GM19395 (cell line): ENCODE results near the gene NET1.

ENCODE experiments used
- ATAC-seq: cut with Tn5 transposase; IDR thresholded peaks from one replicate; pipeline ENCODE4 v1.9.1; 2021; ENCODE audit warnings: mild to moderate bottlenecking, moderate library complexity; ENCODE audit not compliant: unreplicated experiment

Gene NET1

DNA sequence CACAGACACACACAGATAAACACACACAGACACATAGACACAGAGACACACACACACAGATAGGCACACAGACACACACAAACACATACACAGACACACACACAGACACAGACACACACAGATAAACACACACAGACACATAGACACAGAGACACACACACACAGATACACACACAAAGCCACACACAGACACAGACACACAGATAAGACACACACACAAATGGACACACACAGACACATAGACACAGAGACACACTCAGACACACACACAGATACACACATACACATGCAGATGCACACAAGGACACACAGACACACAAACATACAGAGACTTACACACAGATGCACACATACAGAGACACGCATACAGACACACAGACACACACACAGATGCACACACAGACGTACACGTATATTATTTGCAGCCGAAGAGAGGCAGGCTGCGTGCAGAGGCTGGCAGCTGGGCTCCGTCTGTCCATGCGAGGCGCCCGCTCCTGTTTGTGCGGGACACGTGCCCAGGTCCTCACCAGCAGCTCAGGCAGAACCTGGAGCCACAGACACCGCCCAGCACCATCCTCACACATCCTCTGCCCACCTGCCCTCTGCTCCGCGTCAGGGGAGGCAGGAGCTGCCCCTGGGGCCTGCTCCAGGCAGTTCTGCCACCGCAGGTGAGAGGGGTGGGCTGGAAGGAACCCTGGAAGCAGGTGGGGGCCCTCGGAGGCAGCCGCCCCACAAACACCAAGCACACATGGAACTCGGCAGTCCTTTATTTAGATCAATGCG, 85.8 kb downstream of the NET1 start:
- no peak for ATAC-seq

DNA sequence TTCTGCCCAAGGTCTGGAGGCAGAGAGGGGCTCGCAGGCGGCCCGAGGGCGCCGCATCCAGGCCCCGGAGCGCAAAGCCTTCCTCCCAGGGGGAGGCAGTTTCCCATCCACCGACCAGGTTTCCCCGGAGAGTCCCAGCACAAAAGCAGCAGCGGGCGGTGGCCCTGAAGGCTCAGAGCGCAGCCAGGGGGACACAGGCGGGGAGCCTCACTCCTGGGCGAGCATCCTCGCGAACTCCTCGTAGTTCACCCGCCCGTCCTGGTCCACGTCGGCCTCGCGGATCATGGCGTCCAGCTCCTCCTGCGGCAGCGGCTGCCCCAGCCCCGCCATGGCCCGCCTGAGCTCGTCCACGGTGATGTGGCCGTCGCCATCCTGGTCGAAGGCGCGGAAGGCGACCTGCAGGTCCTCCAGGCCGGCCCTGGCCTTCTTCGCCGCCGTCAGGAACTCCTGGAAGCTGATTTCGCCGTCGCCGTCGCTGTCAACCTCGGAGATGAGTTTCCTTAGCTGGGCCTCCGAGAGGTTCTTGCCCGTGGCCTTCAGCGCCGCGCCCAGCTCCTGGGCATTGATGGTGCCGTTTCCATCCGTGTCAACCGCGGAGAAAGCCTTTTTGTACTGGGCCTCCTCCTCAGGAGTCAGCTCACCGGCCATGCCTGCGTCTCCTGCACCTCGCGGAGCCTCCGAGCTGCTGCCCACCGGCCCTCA, 86.6 kb downstream of the NET1 start:
- no peak for ATAC-seq

DNA sequence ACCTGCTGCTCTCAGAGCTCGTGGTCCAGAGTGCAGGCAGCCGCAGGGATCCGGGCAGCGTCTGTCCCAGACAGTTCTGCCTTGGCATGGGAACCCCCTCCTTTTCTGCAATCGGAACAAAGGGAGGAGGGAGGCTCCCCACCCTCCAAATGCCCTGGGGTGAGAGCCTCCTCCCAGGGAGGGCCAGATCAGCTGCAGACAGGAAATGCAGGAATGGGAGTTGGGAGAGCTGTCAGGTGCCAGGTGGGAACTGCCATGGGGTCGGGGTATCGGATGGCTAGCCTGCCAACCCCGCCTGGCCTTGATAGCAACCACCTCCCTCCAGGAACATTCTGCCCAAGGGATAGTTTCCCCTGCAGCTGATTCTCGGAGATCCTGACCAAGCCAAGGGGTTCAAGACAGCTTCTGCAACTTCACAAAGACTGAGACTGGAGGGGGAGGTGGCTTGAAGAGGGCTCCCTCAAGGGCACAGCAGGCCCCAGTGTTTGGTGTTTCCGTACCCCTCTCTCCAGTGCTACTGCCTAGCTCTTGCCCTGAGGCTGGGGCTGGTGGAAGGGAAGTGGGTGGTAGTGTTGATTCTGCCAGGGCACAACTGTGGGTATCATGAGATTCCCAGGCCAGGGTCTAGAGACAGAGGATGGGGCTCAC, 87.3 kb downstream of the NET1 start, which contains the start of gene CALML5:
CALML5 (minus strand) TSS at position 78 of the 648 bp plus-strand sequence. CDS start 132 bp downstream, outside the sequence.
- no peak for ATAC-seq

DNA sequence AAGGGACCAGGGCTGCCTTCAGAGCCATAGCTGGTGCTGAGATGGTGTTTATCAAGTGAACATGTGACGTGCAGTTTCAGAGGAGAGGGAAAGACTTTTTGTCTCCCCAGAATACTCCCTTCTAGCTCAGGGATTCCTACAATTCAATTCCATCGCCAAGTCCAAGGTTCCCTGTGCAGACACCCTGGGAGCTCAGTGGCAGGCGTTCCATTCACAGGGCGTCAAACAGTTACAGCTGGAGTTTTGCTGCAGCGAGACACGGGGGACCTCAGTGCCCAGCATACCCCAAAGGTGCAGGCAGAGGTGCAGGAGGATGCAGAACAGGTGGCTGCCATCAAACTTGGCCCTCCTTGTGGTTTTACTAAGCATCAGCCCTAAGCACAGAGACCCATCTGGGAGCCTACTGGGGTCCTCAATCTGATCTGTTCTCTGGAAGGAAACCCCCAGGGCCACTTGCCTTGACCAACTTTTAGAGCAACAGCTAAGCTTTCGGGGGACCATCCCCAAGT, 87.9 kb downstream of the NET1 start:
- ATAC-seq, result no peak

DNA sequence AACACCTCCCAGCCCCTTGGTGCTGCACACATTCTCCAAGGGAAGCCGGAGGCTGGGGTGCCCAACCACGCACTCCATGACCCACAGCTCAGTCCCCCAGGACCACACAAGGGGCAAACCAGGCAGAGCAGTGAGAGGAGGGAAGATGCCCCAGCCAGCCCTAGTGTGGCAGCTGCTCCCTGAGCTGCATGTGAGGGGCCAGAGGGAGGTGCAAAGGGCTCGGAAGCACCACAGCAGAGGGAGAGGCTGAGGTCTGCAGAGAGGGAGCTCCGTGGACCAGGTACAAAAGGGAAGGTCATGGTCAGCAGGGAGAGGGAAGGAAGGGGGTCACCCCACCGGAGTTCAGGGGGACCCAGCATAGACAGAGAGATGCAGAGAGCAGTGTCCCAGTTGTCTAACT, 88.6 kb downstream of the NET1 start:
- no peak for ATAC-seq

DNA sequence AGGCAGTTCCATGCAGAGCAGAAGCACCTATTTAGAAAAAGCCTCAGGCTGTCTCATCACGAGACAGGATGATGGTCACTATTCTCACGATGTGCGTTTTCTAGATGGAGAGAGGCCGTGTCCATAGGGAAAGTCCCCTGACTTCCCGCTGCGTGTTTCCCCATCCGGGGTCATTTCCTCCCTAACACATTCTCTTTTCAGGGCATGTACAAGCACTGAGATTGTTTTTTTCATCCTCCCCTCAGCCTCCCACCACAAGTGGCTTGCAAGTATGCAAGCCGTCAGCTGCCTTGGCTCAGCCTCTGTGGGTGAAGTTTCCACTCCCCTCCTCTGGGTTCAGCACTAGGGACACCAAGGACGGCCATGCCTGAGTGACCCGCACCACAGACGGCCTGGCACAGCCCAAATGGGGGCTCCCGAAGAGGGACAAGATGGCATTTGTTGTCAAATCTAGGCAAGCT, 89.7 kb downstream of the NET1 start:
- no peak for ATAC-seq

DNA sequence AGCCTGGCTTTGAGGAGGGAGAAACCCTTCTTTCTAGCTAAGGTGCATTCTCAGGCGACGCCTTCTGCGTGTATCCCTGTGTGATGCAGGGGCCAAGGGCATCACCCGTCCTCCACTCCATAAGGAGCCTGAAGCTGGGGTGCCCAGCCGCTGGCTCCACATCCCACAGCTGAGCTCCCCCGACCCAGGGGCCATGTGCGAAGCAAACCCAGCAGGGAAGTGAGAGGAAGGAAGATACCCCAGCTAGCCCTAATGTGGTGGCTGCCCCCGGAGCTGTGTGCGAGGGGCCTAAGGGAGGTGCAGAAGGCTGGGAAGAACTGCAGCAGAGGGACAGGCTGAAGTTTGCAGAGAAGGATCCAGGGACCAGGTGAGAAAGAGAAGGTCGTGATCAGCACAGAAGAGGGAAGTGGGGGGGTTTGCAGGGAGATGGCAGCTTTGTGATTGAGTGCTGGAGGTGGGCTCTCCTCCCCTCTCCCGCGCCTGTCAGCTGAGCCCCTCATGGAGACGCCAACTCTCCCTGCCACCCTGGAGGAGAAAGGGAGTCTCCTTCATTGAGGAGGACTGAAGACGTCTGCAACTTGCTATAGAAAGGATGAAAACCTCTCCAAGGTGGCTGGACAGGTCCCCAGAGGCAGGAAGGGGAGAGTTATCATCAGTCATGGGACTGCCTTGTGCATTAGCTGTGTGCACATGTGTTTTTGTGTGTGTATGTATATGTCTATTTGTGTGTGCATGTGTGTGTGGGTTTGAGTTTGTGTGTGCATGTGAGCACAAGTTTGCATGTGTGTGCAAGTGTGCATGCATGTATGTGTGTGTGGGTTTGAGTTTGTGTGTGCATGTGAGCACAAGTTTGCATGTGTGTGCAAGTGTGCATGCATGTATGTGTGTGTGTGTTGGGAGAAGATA, 90.5 kb downstream of the NET1 start:
- ATAC-seq, result no peak

DNA sequence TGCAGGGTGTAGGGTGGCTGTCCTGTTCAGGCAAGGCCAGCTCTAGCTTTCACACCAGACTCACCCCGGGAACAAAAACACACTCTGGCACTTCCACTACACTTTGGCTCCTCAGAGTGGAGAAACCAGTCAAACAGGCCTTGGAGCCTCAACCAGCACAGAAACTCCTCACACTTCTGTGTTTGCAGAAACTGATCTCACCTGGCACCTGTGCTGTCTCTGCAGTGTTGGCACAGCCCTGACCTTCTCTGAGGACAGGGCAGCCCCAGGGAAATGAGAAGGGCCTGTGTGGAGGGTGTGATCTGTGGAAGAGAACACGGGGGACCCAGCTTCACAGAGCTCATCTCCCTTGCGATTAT, 91.1 kb downstream of the NET1 start:
- ATAC-seq, result no peak

DNA sequence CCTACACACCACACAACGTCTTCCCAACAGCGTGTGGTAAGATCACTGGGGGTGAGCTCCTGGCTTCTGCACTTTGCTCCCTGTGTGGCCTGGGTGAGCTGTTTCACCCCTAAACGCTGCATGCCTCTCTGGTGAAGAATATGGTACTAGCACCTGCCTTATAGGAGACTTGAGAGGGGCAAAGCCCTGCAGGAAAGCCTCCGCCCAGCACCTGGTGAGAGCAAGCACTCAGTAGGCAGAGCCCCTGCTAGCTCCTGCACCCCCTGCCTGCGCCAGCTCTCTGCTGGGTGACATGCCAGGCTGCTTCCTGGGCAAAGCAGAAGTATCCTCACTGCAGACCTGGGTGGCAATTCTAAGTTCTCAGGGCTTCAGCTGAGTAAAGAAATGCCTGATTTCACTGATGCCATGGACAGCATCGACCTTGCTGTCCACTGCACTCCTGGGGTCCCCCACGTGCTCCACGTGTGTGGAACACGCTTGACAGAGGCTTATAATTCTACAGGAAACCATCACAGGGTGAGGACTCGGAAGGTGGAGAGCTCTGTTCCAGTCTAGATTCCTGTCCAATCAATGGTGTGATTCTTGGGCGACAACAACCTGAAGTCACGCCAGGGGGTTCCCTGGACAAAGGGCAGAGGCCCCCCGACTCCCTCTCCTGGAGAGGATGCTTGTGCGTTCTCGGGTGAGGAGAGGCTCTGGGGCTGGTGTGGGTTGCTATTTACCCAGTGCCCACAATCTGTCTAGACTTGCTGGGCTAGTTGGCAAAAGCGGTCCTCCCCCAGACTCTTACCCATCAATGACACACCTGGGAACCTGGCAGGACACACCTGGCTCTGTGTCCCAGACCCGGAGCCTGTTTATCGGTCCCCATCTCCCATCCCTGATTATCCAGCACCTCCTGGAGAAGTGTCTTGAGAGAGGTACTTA, 92.1 kb downstream of the NET1 start:
- no peak for ATAC-seq

DNA sequence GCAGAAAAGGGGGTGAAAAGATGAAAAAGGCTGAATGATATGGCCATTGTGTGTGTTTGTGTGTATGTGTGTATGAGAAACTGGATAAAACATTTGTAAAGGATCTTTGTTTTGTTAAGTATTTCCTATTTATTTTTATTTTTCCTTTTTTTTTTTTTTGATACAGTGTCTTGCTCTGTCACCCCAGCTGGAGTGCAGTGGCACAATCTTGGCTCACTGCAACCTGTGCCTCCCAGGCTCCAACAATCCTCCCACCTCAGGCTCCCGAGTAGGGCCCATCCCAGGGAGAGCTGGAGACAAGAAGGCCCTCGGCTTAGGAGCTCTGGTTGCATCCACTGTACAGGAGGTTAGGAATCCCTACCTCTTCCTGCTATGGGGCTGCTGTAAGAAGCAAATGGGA, 93.9 kb downstream of the NET1 start:
- no peak for ATAC-seq

DNA sequence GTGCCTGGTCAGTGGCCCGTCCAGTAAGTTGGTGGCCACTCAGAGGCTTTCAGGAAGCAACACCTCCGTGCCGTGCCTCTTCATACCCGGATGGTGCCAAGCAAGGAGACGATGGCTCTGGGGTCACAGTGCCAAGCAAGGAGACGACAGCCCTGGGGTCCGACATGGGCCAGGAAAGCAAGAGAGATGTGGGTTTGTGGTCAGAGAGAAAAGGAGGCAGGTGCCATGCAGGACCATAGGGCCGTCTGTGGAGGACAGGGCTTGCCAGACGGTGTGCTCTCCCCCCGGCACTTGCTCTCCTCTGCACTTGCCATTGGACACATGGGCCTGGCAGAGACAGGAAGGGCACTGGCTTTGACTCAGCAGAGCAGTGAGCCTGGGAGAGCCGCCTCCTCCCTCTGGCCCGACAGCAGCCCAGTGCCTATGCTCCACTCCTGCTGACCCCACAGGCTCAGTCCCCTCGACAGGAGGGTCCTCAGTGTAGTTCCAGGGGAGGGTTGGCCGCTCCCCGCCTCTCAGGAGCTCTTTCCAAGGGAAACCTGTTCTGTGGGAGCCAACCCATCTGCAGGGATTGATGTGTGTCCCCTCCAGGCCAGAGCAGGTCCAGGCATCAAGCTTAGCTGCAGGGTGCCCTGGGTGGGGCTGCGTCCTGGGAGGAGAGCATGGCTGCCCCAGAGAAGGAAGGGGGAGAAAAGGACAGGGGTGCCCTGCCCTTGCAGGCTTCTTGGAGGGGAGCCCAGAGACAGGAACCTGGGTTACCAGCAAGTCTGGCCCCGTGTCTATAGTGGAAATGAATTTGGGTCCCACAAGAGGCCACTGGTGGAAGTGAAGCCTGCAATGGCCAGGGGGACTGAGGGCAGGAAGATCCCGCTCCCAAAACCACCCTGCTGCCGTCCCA, 94.6 kb downstream of the NET1 start:
- no peak for ATAC-seq

DNA sequence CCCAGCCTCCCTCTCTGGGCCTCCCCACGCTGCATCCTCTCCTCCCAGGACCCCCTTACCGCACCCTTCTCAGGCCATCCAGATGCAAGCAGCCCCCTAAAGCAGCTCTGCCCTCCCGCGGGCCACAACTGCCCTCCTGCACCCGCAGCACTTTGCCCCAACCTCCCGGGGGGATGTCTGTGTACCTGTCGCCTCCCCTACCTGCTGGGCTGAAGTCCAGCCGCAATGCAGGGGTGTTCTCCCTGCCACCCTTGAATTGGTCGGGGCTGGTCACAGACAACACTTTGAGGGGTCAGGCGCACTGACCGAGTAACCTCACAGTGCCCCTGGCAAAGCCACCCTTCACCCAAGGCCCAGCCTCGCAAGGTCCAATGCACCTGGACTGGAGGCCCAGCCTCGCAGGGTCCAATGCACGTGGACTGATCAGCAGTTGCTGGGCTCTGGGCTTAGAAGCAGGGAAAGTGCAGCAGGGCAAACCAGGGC, 95.3 kb downstream of the NET1 start:
- no peak for ATAC-seq

DNA sequence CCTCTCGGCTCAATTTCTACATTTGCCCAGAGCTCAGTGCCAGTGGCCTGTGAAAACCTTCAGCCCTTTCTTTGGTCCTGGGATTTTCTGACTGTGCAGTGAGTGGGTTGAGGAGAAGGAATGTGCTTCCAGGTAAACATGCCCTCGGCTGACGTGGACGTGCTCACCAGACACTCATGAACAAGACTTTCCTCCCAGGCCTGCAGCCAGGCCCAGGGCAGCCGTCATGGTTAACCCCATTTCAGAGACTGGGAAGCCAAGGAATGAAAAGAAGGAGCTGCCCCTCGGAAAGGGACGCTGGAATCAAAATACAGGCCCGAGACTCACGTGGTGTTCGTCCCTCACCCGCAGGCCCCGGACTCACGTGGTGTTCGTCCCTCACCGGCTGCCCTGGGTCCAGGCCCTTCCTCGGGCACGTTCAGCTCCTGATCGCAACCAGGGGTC, 95.8 kb downstream of the NET1 start:
- no peak for ATAC-seq
